ENCODE results near the gene NEK7. TPM values are rescaled to one million over a fixed set of nuclear protein-coding genes. Genes with fewer than 3 reads are reported as not detected.

NEK7 gene
- 49.6 TPM for total RNA-seq
- polyA plus RNA-seq (ENCODE audit: insufficient read depth in 1 of 8, insufficient read length in 8 of 8, low replicate concordance in 1 of 8) = 10 to 100 TPM; 29.0 to 42.2 (median 34.8) TPM
- long read RNA-seq, donor 1, full-length matches to known transcripts = 4 of 4 reads
- long read RNA-seq, donor 1, partial matches to known transcripts = 0 of 4 reads
- long read RNA-seq, donor 1, other reads (novel, unspliced or antisense) = 0 of 4 reads
- long read RNA-seq, donor 2, full-length matches to known transcripts = 2 of 2 reads
- long read RNA-seq, donor 2, partial matches to known transcripts = 0 of 2 reads
- long read RNA-seq, donor 2, other reads (novel, unspliced or antisense) = 0 of 2 reads
- long read RNA-seq, donor 3, full-length matches to known transcripts = 12 of 12 reads
- long read RNA-seq, donor 3, partial matches to known transcripts = 0 of 12 reads
- long read RNA-seq, donor 3, other reads (novel, unspliced or antisense) = 0 of 12 reads
- long read RNA-seq, donor 4, full-length matches to known transcripts = 4 of 18 reads
- long read RNA-seq, donor 4, partial matches to known transcripts = 14 of 18 reads
- long read RNA-seq, donor 4, other reads (novel, unspliced or antisense) = 0 of 18 reads
- long read RNA-seq, donor 5, full-length matches to known transcripts = 17 of 17 reads
- long read RNA-seq, donor 5, partial matches to known transcripts = 0 of 17 reads
- long read RNA-seq, donor 5, other reads (novel, unspliced or antisense) = 0 of 17 reads
- long read RNA-seq, donor 6, full-length matches to known transcripts = 8 of 8 reads
- long read RNA-seq, donor 6, partial matches to known transcripts = 0 of 8 reads
- long read RNA-seq, donor 6, other reads (novel, unspliced or antisense) = 0 of 8 reads
- long read RNA-seq, donor 7, full-length matches to known transcripts = 10 of 77 reads
- long read RNA-seq, donor 7, partial matches to known transcripts = 67 of 77 reads
- long read RNA-seq, donor 7, other reads (novel, unspliced or antisense) = 0 of 77 reads
- long read RNA-seq, donor 8, full-length matches to known transcripts = 8 of 8 reads
- long read RNA-seq, donor 8, partial matches to known transcripts = 0 of 8 reads
- long read RNA-seq, donor 8, other reads (novel, unspliced or antisense) = 0 of 8 reads
- long read RNA-seq, donor 9, full-length matches to known transcripts = 5 of 5 reads
- long read RNA-seq, donor 9, partial matches to known transcripts = 0 of 5 reads
- long read RNA-seq, donor 9, other reads (novel, unspliced or antisense) = 0 of 5 reads
- long read RNA-seq, donor 10, full-length matches to known transcripts = 7 of 7 reads
- long read RNA-seq, donor 10, partial matches to known transcripts = 0 of 7 reads
- long read RNA-seq, donor 10, other reads (novel, unspliced or antisense) = 0 of 7 reads
- long read RNA-seq, donor 11, full-length matches to known transcripts = 10 of 87 reads
- long read RNA-seq, donor 11, partial matches to known transcripts = 77 of 87 reads
- long read RNA-seq, donor 11, other reads (novel, unspliced or antisense) = 0 of 87 reads

DNA sequence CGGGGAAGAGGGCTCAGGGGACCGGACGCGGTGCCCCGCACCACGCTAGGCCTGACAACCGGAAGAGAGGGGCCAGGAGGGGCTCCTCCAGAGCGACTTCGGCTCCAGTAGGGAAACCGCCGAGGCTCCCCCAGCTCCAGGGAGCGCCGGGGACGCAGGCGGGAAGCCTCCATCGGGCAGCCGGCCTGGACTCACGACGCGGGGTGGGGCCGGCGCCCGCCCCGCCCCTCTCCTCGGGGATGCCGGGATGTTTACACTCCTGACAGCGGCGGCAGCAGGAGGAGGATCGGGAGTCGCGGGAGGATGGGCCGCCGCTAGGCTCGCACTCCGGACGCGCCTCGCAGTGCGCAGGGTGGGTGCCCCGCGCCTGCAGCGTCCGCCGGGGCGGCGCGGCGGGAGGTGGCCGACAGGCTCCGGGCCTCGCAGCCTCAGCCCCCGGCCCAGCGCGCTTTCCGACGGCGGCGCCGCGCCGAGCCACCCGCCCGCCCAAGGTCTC is at the start of gene NEK7:
TSS of gene NEK7 (plus strand) at position 254 of the 496 bp plus-strand sequence. CDS start 75,583 bp downstream, outside the sequence.
- peaks cover 11% of the 10 kb centered on the region for H3K4me1 ChIP-seq (ENCODE audit: control insufficient read depth, insufficient read depth, low read length)
- H3K36me3 ChIP-seq (ENCODE audit: control insufficient read depth, insufficient read depth, low read length) = no peaks in the 10 kb centered on the region
- peak within 1 kb of the TSS; percentile 98 for H3K27ac ChIP-seq (ENCODE audit: low read length)
- peak; percentile 95 for DNase-seq
- H3K27me3 ChIP-seq (ENCODE audit: control insufficient read depth, insufficient read depth, low read length) = no peaks in the 10 kb centered on the region
- peak within 1 kb of the TSS; percentile 79 for H3K4me3 ChIP-seq (ENCODE audit: low read length)
- WGBS (ENCODE audit: insufficient coverage) = 0% methylated on average over 51 of the region's 63 CpGs
- H3K9me3 ChIP-seq (replicated peaks; ENCODE audit: control insufficient read depth, low read depth, low read length) = no peaks in the 10 kb centered on the region

- Histone ChIP-seq H3K27ac (ENCODE audit: low read length) (no peak overlapping the region), H3K4me1 (ENCODE audit: control insufficient read depth, insufficient read depth, low read length) (no peaks in the 10 kb centered on the region), H3K4me3 (ENCODE audit: low read length) (no peak overlapping the region), H3K36me3 (ENCODE audit: control insufficient read depth, insufficient read depth, low read length) (no peaks in the 10 kb centered on the region), H3K9me3 (replicated peaks; ENCODE audit: control insufficient read depth, low read depth, low read length) (no peaks in the 10 kb centered on the region), H3K27me3 (ENCODE audit: control insufficient read depth, insufficient read depth, low read length) (no peaks in the 10 kb centered on the region)
- DNase-seq = no peak
- WGBS (ENCODE audit: insufficient coverage) = no CpG with 5 or more reads among the region's 2 CpGs
Measured at GRCh38 chr1:198107091-198107501, 49.7 kb upstream of the NEK7 start.

DNA sequence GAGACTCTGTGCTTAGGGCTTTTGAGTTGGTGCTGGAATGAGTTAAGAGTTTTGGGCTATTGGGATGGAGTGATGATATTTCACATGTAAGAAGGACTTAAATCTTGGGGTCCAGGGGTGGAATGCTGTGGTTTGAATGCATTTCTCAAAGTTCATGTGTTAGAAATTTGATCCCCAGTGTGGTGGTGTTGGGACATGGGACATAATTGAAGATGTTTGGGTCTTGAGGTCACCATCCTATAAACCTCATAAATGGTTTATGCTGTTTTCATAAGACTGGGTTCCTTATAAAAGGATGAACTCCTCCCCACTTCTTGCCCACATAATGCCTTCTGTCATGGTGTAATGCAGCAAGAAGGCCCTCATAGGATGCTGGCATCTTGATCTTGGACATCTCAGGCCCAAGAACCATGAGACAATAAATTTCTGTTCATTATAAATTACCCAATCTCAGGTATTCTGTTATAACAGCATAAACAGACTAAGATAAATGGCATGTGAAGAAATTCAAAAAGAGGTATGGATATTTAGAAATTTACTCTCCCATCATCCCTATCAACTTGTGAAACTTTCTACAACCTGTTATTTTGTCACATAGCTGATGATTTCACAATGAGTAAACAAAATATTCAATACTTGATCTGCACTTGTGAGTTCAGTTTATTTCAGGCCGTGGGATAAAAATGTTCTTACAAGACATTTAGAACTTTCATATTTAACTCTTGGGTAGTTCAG is 48.0 kb upstream of the NEK7 start:
- DNase-seq = no peak
- no peaks in the 10 kb centered on the region for H3K4me1 ChIP-seq (ENCODE audit: control insufficient read depth, insufficient read depth, low read length)
- H3K27me3 ChIP-seq (ENCODE audit: control insufficient read depth, insufficient read depth, low read length) = no peaks in the 10 kb centered on the region
- WGBS (ENCODE audit: insufficient coverage) = no CpG with 5 or more reads among the region's 1 CpG
- no peak overlapping the region for H3K27ac ChIP-seq (ENCODE audit: low read length)
- no peaks in the 10 kb centered on the region for H3K36me3 ChIP-seq (ENCODE audit: control insufficient read depth, insufficient read depth, low read length)
- H3K4me3 ChIP-seq (ENCODE audit: low read length) = no peak overlapping the region
- no peaks in the 10 kb centered on the region for H3K9me3 ChIP-seq (replicated peaks; ENCODE audit: control insufficient read depth, low read depth, low read length)

DNA sequence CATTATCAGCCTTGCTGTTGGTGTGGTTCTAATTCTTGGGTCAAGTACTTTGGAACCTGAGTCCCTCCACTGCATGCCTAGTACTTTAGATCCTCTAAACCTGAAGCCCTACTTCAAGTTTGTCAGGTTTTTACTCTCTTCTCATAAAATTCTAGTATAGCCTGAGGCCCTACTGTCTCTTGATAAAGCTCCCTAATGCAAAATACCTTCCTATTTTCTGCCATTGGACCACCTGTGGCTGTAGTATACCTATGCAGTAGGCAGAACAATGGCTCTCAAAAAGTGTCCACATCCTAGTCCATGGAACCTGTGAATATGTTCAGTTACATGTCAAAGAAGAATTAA is 47.5 kb upstream of the NEK7 start:
- no peak for DNase-seq
- Histone ChIP-seq H3K27ac (ENCODE audit: low read length) (no peak overlapping the region), H3K36me3 (ENCODE audit: control insufficient read depth, insufficient read depth, low read length) (no peaks in the 10 kb centered on the region), H3K4me1 (ENCODE audit: control insufficient read depth, insufficient read depth, low read length) (no peaks in the 10 kb centered on the region), H3K27me3 (ENCODE audit: control insufficient read depth, insufficient read depth, low read length) (no peaks in the 10 kb centered on the region), H3K4me3 (ENCODE audit: low read length) (no peak overlapping the region), H3K9me3 (replicated peaks; ENCODE audit: control insufficient read depth, low read depth, low read length) (no peaks in the 10 kb centered on the region)

GRCh38 chr1:198113342-198113750 is 43.5 kb upstream of the NEK7 start:
- Histone ChIP-seq H3K9me3 (replicated peaks; ENCODE audit: control insufficient read depth, low read depth, low read length) (no peaks in the 10 kb centered on the region), H3K27ac (ENCODE audit: low read length) (no peak overlapping the region), H3K36me3 (ENCODE audit: control insufficient read depth, insufficient read depth, low read length) (no peaks in the 10 kb centered on the region), H3K27me3 (ENCODE audit: control insufficient read depth, insufficient read depth, low read length) (no peaks in the 10 kb centered on the region), H3K4me1 (ENCODE audit: control insufficient read depth, insufficient read depth, low read length) (peaks cover 2% of the 10 kb centered on the region), H3K4me3 (ENCODE audit: low read length) (no peak overlapping the region)
- peak; percentile 80 for DNase-seq

- H3K27me3 ChIP-seq (ENCODE audit: control insufficient read depth, insufficient read depth, low read length) = no peaks in the 10 kb centered on the region
- WGBS (ENCODE audit: insufficient coverage) = no CpG with 5 or more reads among the region's 1 CpG
- DNase-seq = no peak
- H3K4me1 ChIP-seq (ENCODE audit: control insufficient read depth, insufficient read depth, low read length) = peaks cover 2% of the 10 kb centered on the region
- no peak overlapping the region for H3K27ac ChIP-seq (ENCODE audit: low read length)
- no peak overlapping the region for H3K4me3 ChIP-seq (ENCODE audit: low read length)
- H3K9me3 ChIP-seq (replicated peaks; ENCODE audit: control insufficient read depth, low read depth, low read length) = no peaks in the 10 kb centered on the region
- no peaks in the 10 kb centered on the region for H3K36me3 ChIP-seq (ENCODE audit: control insufficient read depth, insufficient read depth, low read length)
Measured at GRCh38 chr1:198116069-198116468, 40.7 kb upstream of the NEK7 start.

- no peak for DNase-seq
- Histone ChIP-seq H3K4me3 (ENCODE audit: low read length) (no peak overlapping the region), H3K9me3 (replicated peaks; ENCODE audit: control insufficient read depth, low read depth, low read length) (no peaks in the 10 kb centered on the region), H3K27me3 (ENCODE audit: control insufficient read depth, insufficient read depth, low read length) (no peaks in the 10 kb centered on the region), H3K27ac (ENCODE audit: low read length) (no peak overlapping the region), H3K36me3 (ENCODE audit: control insufficient read depth, insufficient read depth, low read length) (no peaks in the 10 kb centered on the region), H3K4me1 (ENCODE audit: control insufficient read depth, insufficient read depth, low read length) (peaks cover 2% of the 10 kb centered on the region)
- no CpG with 5 or more reads among the region's 5 CpGs for WGBS (ENCODE audit: insufficient coverage)
Measured at GRCh38 chr1:198116469-198116868, 40.3 kb upstream of the NEK7 start.

DNA sequence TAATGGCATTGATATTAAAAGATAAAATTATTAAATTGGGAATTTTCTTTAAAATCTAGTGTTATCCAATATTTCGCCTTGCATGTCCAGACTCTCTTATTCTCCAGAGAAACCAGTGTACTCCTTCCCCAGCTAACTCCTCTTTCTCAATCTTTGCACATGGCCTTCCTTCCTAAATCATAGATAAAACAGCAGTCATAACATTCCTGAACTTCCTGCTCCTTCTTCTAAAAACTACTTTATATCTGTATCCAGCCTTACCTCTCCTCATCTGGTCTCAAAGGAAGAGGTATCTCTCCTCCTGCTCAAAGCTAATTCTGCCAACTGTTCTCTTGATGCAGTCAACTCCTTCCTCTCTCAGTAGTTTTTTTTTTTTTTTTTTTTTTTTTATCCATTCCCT is 39.5 kb upstream of the NEK7 start:
- Histone ChIP-seq H3K36me3 (ENCODE audit: control insufficient read depth, insufficient read depth, low read length) (no peaks in the 10 kb centered on the region), H3K4me3 (ENCODE audit: low read length) (no peak overlapping the region), H3K4me1 (ENCODE audit: control insufficient read depth, insufficient read depth, low read length) (peaks cover 2% of the 10 kb centered on the region), H3K9me3 (replicated peaks; ENCODE audit: control insufficient read depth, low read depth, low read length) (no peaks in the 10 kb centered on the region), H3K27ac (ENCODE audit: low read length) (peak overlapping the region; percentile 45), H3K27me3 (ENCODE audit: control insufficient read depth, insufficient read depth, low read length) (no peaks in the 10 kb centered on the region)
- WGBS (ENCODE audit: insufficient coverage) = no CpG with 5 or more reads among the region's 1 CpG
- DNase-seq = no peak

GRCh38 chr1:198118134-198118533 is 38.7 kb upstream of the NEK7 start:
- 0% methylated on average over 1 of the region's 2 CpGs for WGBS (ENCODE audit: insufficient coverage)
- Histone ChIP-seq H3K9me3 (replicated peaks; ENCODE audit: control insufficient read depth, low read depth, low read length) (no peaks in the 10 kb centered on the region), H3K4me3 (ENCODE audit: low read length) (no peak overlapping the region), H3K27ac (ENCODE audit: low read length) (peak overlapping the region; percentile 26), H3K36me3 (ENCODE audit: control insufficient read depth, insufficient read depth, low read length) (no peaks in the 10 kb centered on the region), H3K27me3 (ENCODE audit: control insufficient read depth, insufficient read depth, low read length) (no peaks in the 10 kb centered on the region), H3K4me1 (ENCODE audit: control insufficient read depth, insufficient read depth, low read length) (peaks cover 3% of the 10 kb centered on the region)
- DNase-seq = peak; percentile 96

Data from muscle of leg (tissue), 16 donors.